Activated T-helper 1 cell treated with Interleukin-2 at 50 U/mL for 16 hours (primary cell): ENCODE data around the gene IFITM1.
"Not testable (repeated sequence)": the region's sequence is repeated elsewhere in the genome, so short reads cannot be mapped to it uniquely, and the experiment has no call there.

ENCODE experiments used
- DNase-seq: peaks from one replicate; pipeline ENCODE4 v3.0.0-alpha.2; 2020; ENCODE audit warnings: low read depth

Gene IFITM1

GRCh38 chr11:313787-314553, at the start of gene IFITM1:
Gene IFITM1, plus strand, starts transcription at chr11:314040. Its CDS starts 131 bp downstream, at chr11:314171.
- DNase-seq: peak; percentile 45

DNA sequence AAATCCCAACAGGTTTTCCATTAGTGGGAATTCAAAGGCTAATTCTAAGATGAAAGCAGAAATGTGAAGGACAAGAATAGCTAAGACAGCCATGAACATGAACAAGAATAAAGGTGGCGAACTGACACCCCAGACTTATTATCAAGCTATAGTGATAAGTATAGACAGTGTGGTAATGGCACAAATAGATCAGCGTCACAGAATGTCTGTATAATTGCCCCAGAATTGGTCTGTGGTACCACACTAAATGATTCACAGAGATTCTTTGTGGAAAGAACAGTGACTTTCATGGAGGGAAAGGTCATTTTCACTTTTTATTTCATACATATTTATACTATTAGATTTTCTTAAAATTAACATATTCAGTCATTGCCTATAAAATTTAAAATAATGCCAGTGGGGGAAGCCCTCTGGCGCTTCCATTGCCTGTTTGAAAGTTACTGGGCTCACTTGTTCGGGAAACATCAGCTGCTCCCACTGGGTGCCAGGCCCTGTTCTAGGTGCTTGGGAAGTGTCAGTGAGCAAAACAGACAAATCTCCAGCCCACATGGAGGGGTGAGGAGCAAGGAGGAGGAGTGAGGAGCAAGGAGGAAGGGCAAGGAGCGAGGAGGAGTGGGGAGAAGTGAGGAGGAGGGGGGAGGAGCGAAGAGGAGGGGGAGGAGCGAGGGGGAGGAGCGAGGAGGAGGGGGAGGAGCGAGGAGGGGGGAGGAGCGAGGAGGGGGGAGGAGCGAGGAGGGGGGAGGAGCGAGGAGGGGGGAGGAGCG, 47.0 kb upstream of the IFITM1 start:
- DNase-seq: no peak

GRCh38 chr11:267491-267994, 46.3 kb upstream of the IFITM1 start:
- no peak for DNase-seq

GRCh38 chr11:268716-269145, 45.1 kb upstream of the IFITM1 start:
- not testable (repeated sequence) for DNase-seq

- DNase-seq: no peak
Observed at GRCh38 chr11:269146-269890, 44.5 kb upstream of the IFITM1 start.

DNA sequence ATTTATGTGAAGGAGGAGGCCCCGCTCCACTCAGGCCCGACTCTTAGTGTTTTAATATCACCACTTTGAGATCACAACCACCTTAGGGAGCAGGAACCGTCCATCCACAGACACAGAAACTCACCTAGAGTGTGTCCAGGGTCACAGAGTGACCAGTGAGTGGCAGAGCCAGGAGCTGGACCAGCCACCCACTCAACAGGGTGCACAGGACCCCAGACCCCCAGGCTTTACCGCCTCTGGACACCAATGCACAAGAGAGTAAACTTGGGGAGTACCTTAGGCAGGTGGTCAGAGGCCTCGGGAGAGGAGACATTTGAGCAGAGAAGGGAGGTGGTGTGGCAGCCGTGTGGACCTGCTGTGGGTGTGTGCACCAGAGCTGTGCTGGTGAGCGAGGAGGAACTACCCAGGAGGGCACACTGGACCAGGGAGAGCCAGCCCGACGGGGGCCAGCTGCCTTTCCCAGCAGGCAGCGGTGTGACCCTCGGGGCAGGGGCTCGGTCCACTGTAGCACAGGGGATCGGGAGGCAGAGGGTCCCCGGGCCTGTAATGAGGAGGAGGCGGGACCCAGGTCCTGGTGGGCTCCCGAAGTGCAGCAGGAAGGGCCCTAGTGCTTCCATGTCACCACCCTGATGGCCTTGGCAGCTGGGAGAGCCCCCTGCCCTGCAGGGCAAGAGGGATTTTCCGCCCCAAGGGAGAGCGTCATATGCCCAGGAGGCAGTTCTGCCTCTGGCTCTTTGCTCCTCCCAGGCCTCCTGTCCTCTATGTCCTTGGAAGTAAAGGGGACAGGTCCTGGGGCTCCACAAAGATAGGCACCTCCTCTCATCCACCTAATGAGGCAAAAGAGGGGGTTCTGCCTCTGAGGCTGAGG, 43.2 kb upstream of the IFITM1 start:
- no peak for DNase-seq

- DNase-seq: no peak
Observed at GRCh38 chr11:271319-271715, 42.5 kb upstream of the IFITM1 start.

- no peak for DNase-seq
Observed at GRCh38 chr11:272195-272930, 41.5 kb upstream of the IFITM1 start.

GRCh38 chr11:272931-273198, 41.0 kb upstream of the IFITM1 start:
- no peak for DNase-seq

- DNase-seq: no peak
Observed at GRCh38 chr11:276219-276618, 37.6 kb upstream of the IFITM1 start.

- DNase-seq: no peak
Observed at GRCh38 chr11:278001-278951, 35.6 kb upstream of the IFITM1 start, which contains the start of gene NLRP6. Gene NLRP6, plus strand, starts transcription at chr11:278407. Its CDS starts 163 bp downstream, at chr11:278570.

- DNase-seq: no peak
Observed at GRCh38 chr11:279040-279965, 34.5 kb upstream of the IFITM1 start.

GRCh38 chr11:279966-280705, 33.7 kb upstream of the IFITM1 start:
- no peak for DNase-seq

DNA sequence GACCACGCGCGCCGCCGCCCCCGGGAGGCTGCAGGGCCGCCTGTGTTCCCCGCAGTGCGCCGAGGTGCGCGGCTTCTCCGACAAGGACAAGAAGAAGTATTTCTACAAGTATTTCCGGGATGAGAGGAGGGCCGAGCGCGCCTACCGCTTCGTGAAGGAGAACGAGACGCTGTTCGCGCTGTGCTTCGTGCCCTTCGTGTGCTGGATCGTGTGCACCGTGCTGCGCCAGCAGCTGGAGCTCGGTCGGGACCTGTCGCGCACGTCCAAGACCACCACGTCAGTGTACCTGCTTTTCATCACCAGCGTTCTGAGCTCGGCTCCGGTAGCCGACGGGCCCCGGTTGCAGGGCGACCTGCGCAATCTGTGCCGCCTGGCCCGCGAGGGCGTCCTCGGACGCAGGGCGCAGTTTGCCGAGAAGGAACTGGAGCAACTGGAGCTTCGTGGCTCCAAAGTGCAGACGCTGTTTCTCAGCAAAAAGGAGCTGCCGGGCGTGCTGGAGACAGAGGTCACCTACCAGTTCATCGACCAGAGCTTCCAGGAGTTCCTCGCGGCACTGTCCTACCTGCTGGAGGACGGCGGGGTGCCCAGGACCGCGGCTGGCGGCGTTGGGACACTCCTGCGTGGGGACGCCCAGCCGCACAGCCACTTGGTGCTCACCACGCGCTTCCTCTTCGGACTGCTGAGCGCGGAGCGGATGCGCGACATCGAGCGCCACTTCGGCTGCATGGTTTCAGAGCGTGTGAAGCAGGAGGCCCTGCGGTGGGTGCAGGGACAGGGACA, 32.9 kb upstream of the IFITM1 start:
- no peak for DNase-seq

DNA sequence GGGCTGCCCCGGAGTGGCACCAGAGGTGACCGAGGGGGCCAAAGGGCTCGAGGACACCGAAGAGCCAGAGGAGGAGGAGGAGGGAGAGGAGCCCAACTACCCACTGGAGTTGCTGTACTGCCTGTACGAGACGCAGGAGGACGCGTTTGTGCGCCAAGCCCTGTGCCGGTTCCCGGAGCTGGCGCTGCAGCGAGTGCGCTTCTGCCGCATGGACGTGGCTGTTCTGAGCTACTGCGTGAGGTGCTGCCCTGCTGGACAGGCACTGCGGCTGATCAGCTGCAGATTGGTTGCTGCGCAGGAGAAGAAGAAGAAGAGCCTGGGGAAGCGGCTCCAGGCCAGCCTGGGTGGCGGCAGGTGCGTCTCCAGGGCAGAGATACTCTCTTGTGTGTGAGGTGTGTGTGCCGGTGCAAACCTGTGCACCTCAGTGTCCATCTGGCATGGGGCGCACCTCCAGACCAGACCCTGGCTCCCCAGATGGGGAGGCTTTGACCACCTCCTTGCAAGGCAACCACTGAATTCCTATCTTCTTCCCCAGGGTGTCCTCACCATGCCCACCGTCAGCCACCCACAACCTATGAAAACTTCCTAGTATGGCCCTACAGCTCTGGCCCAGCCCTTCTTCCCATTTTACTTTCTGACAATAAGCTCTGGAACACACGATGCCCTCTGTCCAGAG, 32.2 kb upstream of the IFITM1 start:
- no peak for DNase-seq

DNA sequence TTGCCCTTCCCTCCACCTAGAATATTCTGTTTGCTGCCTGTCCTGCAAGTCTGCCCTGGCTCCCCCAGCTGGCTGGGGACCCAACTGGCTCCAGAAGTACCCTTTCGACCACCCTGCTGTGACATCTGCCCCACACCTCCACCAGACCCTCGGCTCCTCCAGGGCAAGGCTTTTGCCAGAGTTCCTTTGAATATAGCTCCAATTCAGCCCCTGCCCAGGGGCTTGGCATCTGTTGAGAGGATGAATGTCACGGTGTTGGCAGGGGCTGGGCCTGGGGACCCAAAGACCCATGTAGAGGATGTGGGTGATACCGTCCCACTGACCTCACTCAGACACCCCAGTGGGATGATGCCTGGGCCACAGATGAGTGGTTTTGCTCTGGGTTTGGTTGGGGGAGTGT, 31.7 kb upstream of the IFITM1 start:
- DNase-seq: no peak
